Gastrocnemius medialis (tissue), 4 donors: ENCODE data around the gene CDH4.

Source experiments
- CTCF ChIP-seq, 5 experiments: fragments of 450-650 bp in 3 of 5; fragments of 200-600 bp in 2 of 5; sonication (generic) in 2 of 5; IDR thresholded peaks in 4 of 5; conservative IDR thresholded peaks in 1 of 5; 1 replicate in 4 of 5; 2 replicates in 1 of 5; pipeline ENCODE4 v1.5.1; 2016 to 2019; ENCODE audit warnings: antibody characterized with exemption in 5 of 5, mild to moderate bottlenecking in 3 of 5, moderate library complexity in 3 of 5
- POLR2A ChIP-seq, 2 donors: fragments of 450-650 bp; IDR thresholded peaks; one replicate each; pipeline ENCODE4 v1.6.1; 2017; ENCODE audit warnings: antibody characterized with exemption in 2 of 2, mild to moderate bottlenecking in 2 of 2, moderate library complexity in 2 of 2

GRCh38 chr20:61844621-61845020, 592.6 kb downstream of the CDH4 start:
- no peak for TF ChIP-seq CTCF (IDR thresholded peaks at IDR 0.05 in 4 of 5, conservative IDR thresholded peaks at IDR 0.05 in 1 of 5)
- TF ChIP-seq POLR2A (IDR thresholded peaks at IDR 0.05): no peak
